Myometrial cell (primary cell): ENCODE results near the gene GPR173. TPM values are rescaled to one million over a fixed set of nuclear protein-coding genes. Genes with fewer than 3 reads are reported as not detected.

ENCODE experiments used
- total RNA-seq: library from RNA; depleted of rRNA; stranded (reverse); fragments of >200 nt; gene quantifications from 2 replicates; pipeline ENCODE4 v1.2.3, GENCODE V29; 2015

GPR173 gene
- 1.2 and 1.9 TPM in 2 replicates for total RNA-seq

GRCh38 chrX:53048169-53049126, at the start of gene GPR173:
TSS of gene GPR173 (plus strand) at chrX:53048789. CDS start at chrX:53076622, 27,833 bp downstream.

GRCh38 chrX:53081925-53082772, 33.6 kb downstream of the GPR173 start, which contains the start of gene TSPYL2:
TSS of gene TSPYL2 (plus strand) at chrX:53082367. CDS start at chrX:53082499, 132 bp downstream.

GRCh38 chrX:53093748-53094581, 45.4 kb downstream of the GPR173 start, which contains the start of gene KANTR:
TSS of gene KANTR (plus strand) at chrX:53094142. CDS start at chrX:53124273, 30,131 bp downstream.

Other genes starting within 250 kb of the GPR173 start
- gene XAGE5, start 237.5 kb upstream of the GPR173 start, total RNA-seq: not detected in 2 replicates
- gene XAGE3, start 180.7 kb upstream of the GPR173 start, total RNA-seq: not detected in 2 replicates
- 12.9 and 13.5 TPM in 2 replicates for gene FAM156B, start 151.5 kb upstream of the GPR173 start, total RNA-seq
- 7.1 and 7.8 TPM in 2 replicates for gene FAM156A, start 90.3 kb upstream of the GPR173 start, total RNA-seq
- 21.6 and 31.0 TPM in 2 replicates for gene TSPYL2, start 33.6 kb downstream of the GPR173 start, total RNA-seq
- gene KANTR, start 45.4 kb downstream of the GPR173 start, total RNA-seq: 3.2 and 3.5 TPM in 2 replicates
- gene KDM5C, start 176.4 kb downstream of the GPR173 start, total RNA-seq: 66.9 and 96.9 TPM in 2 replicates
- gene IQSEC2, start 232.8 kb downstream of the GPR173 start, total RNA-seq: 17.2 and 21.0 TPM in 2 replicates